Measurements from ENCODE around the gene ZNF518A.
"Not testable (repeated sequence)": the region's sequence is repeated elsewhere in the genome, so short reads cannot be mapped to it uniquely, and the experiment has no call there.

The ZNF518A gene

GRCh38 chr10:96153070-96153469 lies 23.0 kb downstream of the ZNF518A start:
- TF ChIP-seq JUND (IDR thresholded peaks at IDR 0.05; ENCODE audit: low read depth) = no peak
- no peak for DNase-seq (ENCODE audit: low read depth in 1 of 2, low spot score in 1 of 2)
- in situ Hi-C loops (cut with HindIII; ENCODE audit: low pct_unique_long_range_greater_than_20kb, low sequenced_read_pairs) = no loop called here

- in situ Hi-C loops (cut with HindIII; ENCODE audit: low pct_unique_long_range_greater_than_20kb, low sequenced_read_pairs) = no loop called here
- TF ChIP-seq JUND (IDR thresholded peaks at IDR 0.05; ENCODE audit: low read depth) = no peak
These were observed 35.6 kb downstream of the ZNF518A start for GRCh38 chr10:96165726-96166125.

DNA sequence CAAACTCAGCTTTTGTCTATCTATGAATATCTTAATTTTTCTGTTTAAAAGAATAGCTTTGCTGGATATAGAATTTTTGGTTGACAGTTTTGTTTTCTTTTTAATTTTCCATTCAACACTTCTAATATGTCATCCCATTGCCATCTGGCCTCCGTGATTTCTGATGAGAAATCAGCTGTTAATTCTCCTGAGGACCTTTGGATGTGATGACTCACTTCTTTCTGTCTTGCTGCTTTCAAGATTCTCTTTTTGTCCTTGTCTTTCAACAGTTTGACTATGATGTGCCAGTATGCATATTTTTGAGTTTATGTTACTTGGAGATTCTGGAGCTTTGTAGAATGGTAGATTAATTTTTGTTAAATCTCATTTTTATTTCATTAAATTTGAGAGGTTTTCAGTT lies 38.4 kb downstream of the ZNF518A start:
- no peak for TF ChIP-seq JUND (IDR thresholded peaks at IDR 0.05; ENCODE audit: low read depth)
- in situ Hi-C loops (cut with HindIII; ENCODE audit: low pct_unique_long_range_greater_than_20kb, low sequenced_read_pairs) = no loop called here
- no peak for DNase-seq (ENCODE audit: low read depth in 1 of 2, low spot score in 1 of 2)

More at GRCh38 chr10:96165726-96166125, 35.6 kb downstream of the ZNF518A start:
- no peak for DNase-seq (ENCODE audit: low read depth in 1 of 2, low spot score in 1 of 2)

DNA sequence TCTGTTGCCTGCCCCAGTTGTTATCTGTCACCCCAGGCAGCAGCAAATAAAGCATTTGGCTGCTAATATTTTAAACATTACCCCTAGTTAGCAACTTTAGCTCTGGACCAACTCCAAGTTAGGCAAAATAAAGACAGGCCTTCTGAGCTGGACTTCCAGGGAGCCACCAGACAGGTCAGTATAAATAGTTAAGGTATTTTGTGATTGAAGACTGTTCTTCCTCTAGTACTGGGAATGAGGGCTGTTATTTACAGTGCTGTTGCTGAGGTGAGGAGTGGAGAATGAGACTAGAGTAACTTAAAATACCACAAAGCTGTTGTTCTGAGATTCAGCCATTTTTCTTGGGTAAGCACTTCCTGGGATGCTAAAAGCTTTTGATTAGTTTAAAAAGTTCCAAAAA lies 40.1 kb downstream of the ZNF518A start:
- no peak for DNase-seq (ENCODE audit: low read depth in 1 of 2, low spot score in 1 of 2)
- no peak for TF ChIP-seq JUND (IDR thresholded peaks at IDR 0.05; ENCODE audit: low read depth)
- in situ Hi-C loops (cut with HindIII; ENCODE audit: low pct_unique_long_range_greater_than_20kb, low sequenced_read_pairs) = no loop called here

DNA sequence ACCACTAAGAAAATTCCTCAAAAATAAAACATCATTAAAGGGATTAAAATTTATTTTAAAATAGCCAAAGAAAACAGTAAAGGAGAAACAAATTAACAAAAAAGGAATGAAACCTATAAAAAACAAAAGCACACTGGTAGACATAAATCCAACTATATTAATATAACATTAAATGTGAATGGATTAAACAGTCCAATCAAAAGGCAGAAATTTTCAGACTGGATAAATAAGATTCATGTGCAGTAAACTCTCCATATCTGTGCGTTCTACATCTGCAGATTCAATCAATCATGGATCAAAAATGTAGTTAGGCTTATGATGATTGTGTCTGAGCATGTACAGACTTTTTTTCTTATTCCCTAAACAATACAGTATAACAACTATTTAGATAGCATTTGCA lies 42.6 kb downstream of the ZNF518A start:
- in situ Hi-C loops (cut with HindIII; ENCODE audit: low pct_unique_long_range_greater_than_20kb, low sequenced_read_pairs) = no loop called here
- no peak for DNase-seq (ENCODE audit: low read depth in 1 of 2, low spot score in 1 of 2)
- TF ChIP-seq JUND (IDR thresholded peaks at IDR 0.05; ENCODE audit: low read depth) = no peak

DNA sequence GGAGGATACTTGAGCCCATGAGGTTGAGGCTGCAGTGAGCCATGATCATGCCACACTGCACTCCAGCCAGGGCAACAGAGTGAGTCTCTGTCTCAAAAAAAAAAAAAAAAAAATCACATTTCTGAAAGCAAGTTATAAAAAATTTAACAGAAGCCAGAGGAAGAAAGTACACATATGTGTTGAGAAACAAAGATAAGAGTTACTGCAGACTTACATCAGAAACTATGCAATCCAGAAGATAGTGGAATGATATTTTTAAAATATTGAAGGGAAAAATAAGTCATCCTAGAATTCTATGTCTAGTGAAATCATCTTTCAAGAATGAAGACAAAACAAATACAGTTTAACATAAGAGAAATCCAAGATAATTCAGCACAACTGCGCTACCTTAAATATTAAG lies 46.9 kb downstream of the ZNF518A start:
- in situ Hi-C loops (cut with HindIII; ENCODE audit: low pct_unique_long_range_greater_than_20kb, low sequenced_read_pairs) = no loop called here
- TF ChIP-seq JUND (IDR thresholded peaks at IDR 0.05; ENCODE audit: low read depth) = no peak
- no peak for DNase-seq (ENCODE audit: low read depth in 1 of 2, low spot score in 1 of 2)

DNA sequence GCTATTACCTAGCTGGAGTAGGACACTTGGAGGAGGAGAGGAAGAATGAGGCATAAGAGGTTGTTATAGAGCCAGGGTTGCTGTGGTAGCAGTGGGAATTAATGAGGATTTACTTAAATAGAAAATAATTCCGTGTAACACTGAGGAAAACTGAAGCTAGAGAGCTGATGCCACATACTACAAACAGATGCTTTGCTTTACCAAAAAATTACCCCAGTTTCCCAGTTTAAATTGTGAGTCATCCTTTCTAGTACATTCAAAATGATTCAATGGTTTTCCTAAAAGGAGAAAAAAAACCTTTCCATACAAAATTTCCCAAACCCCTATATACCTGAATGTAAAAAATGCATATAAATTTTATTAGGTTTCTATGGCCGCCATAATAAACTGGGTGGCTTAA lies 58.3 kb downstream of the ZNF518A start:
- TF ChIP-seq JUND (IDR thresholded peaks at IDR 0.05; ENCODE audit: low read depth) = no peak
- in situ Hi-C loops (cut with HindIII; ENCODE audit: low pct_unique_long_range_greater_than_20kb, low sequenced_read_pairs) = no loop called here
- DNase-seq (ENCODE audit: low read depth in 1 of 2, low spot score in 1 of 2) = no peak

- TF ChIP-seq JUND (IDR thresholded peaks at IDR 0.05; ENCODE audit: low read depth) = no peak
- no peak for DNase-seq (ENCODE audit: low read depth in 1 of 2, low spot score in 1 of 2)
- in situ Hi-C loops (cut with HindIII; ENCODE audit: low pct_unique_long_range_greater_than_20kb, low sequenced_read_pairs) = no loop called here
These were observed 58.8 kb downstream of the ZNF518A start for GRCh38 chr10:96188916-96189315.

DNA sequence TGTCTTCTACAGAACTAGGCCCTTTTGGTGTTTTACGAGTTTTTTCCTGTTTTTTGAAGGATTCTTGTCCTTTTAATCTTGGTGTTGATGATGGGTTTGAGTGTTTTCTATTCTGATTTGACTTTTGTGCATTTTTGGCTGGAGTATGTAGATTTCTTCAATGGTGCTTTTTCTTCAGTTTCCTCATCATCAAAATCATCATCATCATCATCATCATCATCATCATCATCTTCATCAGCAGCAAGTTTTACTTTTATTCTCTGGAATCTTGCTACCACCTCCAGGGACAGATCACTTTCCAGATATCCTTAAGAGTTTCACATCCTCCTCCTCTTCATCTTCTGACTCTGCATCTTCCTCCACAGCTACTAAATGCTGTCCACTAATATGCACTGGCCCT lies 59.4 kb downstream of the ZNF518A start:
- DNase-seq (ENCODE audit: low read depth in 1 of 2, low spot score in 1 of 2); in situ Hi-C loops (cut with HindIII; ENCODE audit: low pct_unique_long_range_greater_than_20kb, low sequenced_read_pairs): not testable (repeated sequence)

- no peak for DNase-seq (ENCODE audit: low read depth in 1 of 2, low spot score in 1 of 2)
- no peak for TF ChIP-seq JUND (IDR thresholded peaks at IDR 0.05; ENCODE audit: low read depth)
- in situ Hi-C loops (cut with HindIII; ENCODE audit: low pct_unique_long_range_greater_than_20kb, low sequenced_read_pairs) = no loop called here
These were observed 71.4 kb downstream of the ZNF518A start for GRCh38 chr10:96201525-96201924.

GRCh38 chr10:96205580-96205979 lies 75.5 kb downstream of the ZNF518A start:
- TF ChIP-seq JUND (IDR thresholded peaks at IDR 0.05; ENCODE audit: low read depth) = no peak
- in situ Hi-C loops (cut with HindIII; ENCODE audit: low pct_unique_long_range_greater_than_20kb, low sequenced_read_pairs) = no loop called here
- DNase-seq (ENCODE audit: low read depth in 1 of 2, low spot score in 1 of 2) = no peak

- no peak for DNase-seq (ENCODE audit: low read depth in 1 of 2, low spot score in 1 of 2)
- no peak for TF ChIP-seq JUND (IDR thresholded peaks at IDR 0.05; ENCODE audit: low read depth)
- in situ Hi-C loops (cut with HindIII; ENCODE audit: low pct_unique_long_range_greater_than_20kb, low sequenced_read_pairs) = no loop called here
These were observed 78.2 kb downstream of the ZNF518A start for GRCh38 chr10:96208271-96208670.

- in situ Hi-C loops (cut with HindIII; ENCODE audit: low pct_unique_long_range_greater_than_20kb, low sequenced_read_pairs) = no loop called here
- no peak for DNase-seq (ENCODE audit: low read depth in 1 of 2, low spot score in 1 of 2)
- TF ChIP-seq JUND (IDR thresholded peaks at IDR 0.05; ENCODE audit: low read depth) = no peak
These were observed 78.8 kb downstream of the ZNF518A start for GRCh38 chr10:96208946-96209345.

GRCh38 chr10:96211764-96212163 lies 81.7 kb downstream of the ZNF518A start:
- DNase-seq (ENCODE audit: low read depth in 1 of 2, low spot score in 1 of 2) = no peak
- no peak for TF ChIP-seq JUND (IDR thresholded peaks at IDR 0.05; ENCODE audit: low read depth)
- in situ Hi-C loops (cut with HindIII; ENCODE audit: low pct_unique_long_range_greater_than_20kb, low sequenced_read_pairs) = no loop called here

Data from T47D (cell line).